OCI-LY1 (cell line): ENCODE results near the gene RAD51B.

Experiments
- H2AFZ ChIP-seq: fragments of 200-600 bp; sonication (generic), shearing (Covaris generic); 2 replicates; pipeline ENCODE4 v1.6.0; 2014; ENCODE audit warnings: antibody characterized with exemption, mild to moderate bottlenecking, low read length
- H3F3A ChIP-seq: fragments of 200-600 bp; sonication (generic), shearing (Covaris generic); 2 replicates; pipeline ENCODE4 v1.6.0; 2014; ENCODE audit warnings: mild to moderate bottlenecking, antibody characterized with exemption, low read length, moderate library complexity; ENCODE audit not compliant: insufficient read depth
- H3K27ac ChIP-seq: fragments of 200-600 bp; sonication (generic); 2 replicates; pipeline ENCODE4 v1.5.1; 2014; ENCODE audit warnings: low read length, mixed run types, mild to moderate bottlenecking, low read depth; ENCODE audit not compliant: poor library complexity, severe bottlenecking
- H3K27me3 ChIP-seq: fragments of 200-600 bp; sonication (generic); 2 replicates; pipeline ENCODE4 v1.6.0; 2014; ENCODE audit warnings: antibody characterized with exemption, mild to moderate bottlenecking, low read length, moderate library complexity; ENCODE audit not compliant: insufficient read depth
- H3K36me3 ChIP-seq: fragments of 200-600 bp; sonication (generic); 2 replicates; pipeline ENCODE4 v1.6.1; 2014; ENCODE audit warnings: mild to moderate bottlenecking, antibody characterized with exemption, low read length, moderate library complexity, mixed read lengths; ENCODE audit not compliant: insufficient read depth
- H3K4me1 ChIP-seq: fragments of 200-600 bp; sonication (generic); 2 replicates; pipeline ENCODE4 v1.5.1; 2014; ENCODE audit warnings: mild to moderate bottlenecking, low read length, moderate library complexity; ENCODE audit not compliant: insufficient read depth, severe bottlenecking
- H3K4me2 ChIP-seq: fragments of 200-600 bp; sonication (generic), shearing (Covaris generic); 2 replicates; pipeline ENCODE4 v1.6.1; 2014; ENCODE audit warnings: low read length
- H3K4me3 ChIP-seq: fragments of 200-600 bp; sonication (generic); 2 replicates; pipeline ENCODE4 v1.5.1; 2014; ENCODE audit warnings: low read length, low read depth, mild to moderate bottlenecking, mixed read lengths; ENCODE audit not compliant: poor library complexity, severe bottlenecking
- H3K79me2 ChIP-seq: fragments of 200-600 bp; shearing (Covaris generic); 2 replicates; pipeline ENCODE4 v1.6.1; 2016; ENCODE audit warnings: mixed run types, low read length, mixed read lengths; ENCODE audit not compliant: insufficient read depth
- H3K9ac ChIP-seq: fragments of 200-600 bp; sonication (generic), shearing (Covaris generic); 2 replicates; pipeline ENCODE4 v1.6.1; 2014; ENCODE audit warnings: mild to moderate bottlenecking, low read length, mixed read lengths
- H3K9me2 ChIP-seq: fragments of 200-600 bp; sonication (generic), shearing (Covaris generic); 2 replicates; pipeline ENCODE4 v1.6.1; 2014; ENCODE audit warnings: low read depth, mild to moderate bottlenecking, low read length, mixed read lengths
- H3K9me3 ChIP-seq: fragments of 200-600 bp; shearing (Covaris generic); 2 replicates; pipeline ENCODE4 v1.6.1; 2014; ENCODE audit warnings: low read length, mixed read lengths
- H4K20me1 ChIP-seq: fragments of 200-600 bp; sonication (generic), shearing (Covaris generic); 2 replicates; pipeline ENCODE4 v1.6.0; 2016; ENCODE audit warnings: mild to moderate bottlenecking, low read length; ENCODE audit not compliant: insufficient read depth
- EZH2 ChIP-seq: fragments of 200-600 bp; sonication (generic), shearing (Covaris generic); IDR thresholded peaks from 2 replicates; pipeline ENCODE4 v1.8.0; 2017; ENCODE audit warnings: borderline replicate concordance, mixed run types, mild to moderate bottlenecking, antibody characterized with exemption, low read length, moderate library complexity, mixed read lengths
- TF ChIP-seq, protein P1 (sequence below): fragments of 200-600 bp; sonication (generic), shearing (Covaris generic); IDR thresholded peaks from 2 replicates; pipeline ENCODE4 v1.5.1; 2017; ENCODE audit warnings: mild to moderate bottlenecking, antibody characterized with exemption, low read length, moderate library complexity, mixed read lengths

Gene RAD51B

DNA sequence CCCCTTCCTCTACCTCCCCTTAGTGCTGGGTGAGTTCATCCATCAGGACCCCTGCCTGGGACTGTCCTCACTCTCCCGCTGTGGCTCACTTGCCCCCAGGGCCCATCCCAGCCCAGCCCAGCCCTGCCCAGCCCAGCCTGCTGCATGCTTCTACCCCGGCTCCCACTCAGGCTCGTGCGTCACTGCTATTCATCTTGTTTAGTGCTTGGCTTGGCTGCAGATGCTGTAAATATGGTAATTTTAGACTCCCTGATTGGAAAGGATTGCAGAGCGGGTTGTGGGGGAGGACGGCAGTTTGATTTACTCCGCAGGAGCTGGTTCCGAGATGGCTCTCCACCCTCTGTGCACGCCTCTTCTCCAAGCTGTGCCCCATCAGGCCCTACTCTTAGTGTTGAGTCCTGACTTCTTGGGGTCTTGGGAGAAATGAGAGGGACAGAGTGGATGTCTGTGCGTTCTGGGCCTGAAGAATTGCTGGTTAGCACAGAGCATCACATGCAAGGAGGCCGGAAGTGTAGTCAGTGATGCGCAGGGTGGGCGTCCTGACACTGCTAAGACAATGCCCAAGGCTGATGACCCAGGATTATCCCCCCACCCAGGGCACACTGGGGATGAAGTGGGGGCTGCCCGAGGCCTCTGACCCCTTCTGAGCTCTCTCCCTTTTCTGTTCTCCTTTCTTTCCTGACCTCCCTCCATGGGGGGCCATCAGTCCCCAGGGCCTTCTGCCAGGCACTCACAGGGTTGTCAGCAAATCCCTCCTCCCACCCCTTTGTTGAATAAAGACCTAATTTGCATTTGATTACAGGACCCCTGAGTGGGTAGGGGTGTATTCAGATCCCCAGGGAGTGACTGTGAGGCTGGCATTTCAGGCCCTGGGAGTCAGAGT, 728.9 kb downstream of the RAD51B start:
- Histone ChIP-seq H3K9me3 (no peaks in the 10 kb centered on the region), H4K20me1 (no peaks in the 10 kb centered on the region), H2AFZ (no peak overlapping the region), H3K27ac (no peak overlapping the region), H3K4me2 (no peak overlapping the region), H3F3A (no peaks in the 10 kb centered on the region), H3K4me1 (no peaks in the 10 kb centered on the region), H3K27me3 (no peaks in the 10 kb centered on the region), H3K4me3 (no peak overlapping the region), H3K9ac (no peak overlapping the region), H3K36me3 (no peaks in the 10 kb centered on the region), H3K9me2 (no peaks in the 10 kb centered on the region), H3K79me2 (no peaks in the 10 kb centered on the region)
- TF ChIP-seq, protein P1, sequence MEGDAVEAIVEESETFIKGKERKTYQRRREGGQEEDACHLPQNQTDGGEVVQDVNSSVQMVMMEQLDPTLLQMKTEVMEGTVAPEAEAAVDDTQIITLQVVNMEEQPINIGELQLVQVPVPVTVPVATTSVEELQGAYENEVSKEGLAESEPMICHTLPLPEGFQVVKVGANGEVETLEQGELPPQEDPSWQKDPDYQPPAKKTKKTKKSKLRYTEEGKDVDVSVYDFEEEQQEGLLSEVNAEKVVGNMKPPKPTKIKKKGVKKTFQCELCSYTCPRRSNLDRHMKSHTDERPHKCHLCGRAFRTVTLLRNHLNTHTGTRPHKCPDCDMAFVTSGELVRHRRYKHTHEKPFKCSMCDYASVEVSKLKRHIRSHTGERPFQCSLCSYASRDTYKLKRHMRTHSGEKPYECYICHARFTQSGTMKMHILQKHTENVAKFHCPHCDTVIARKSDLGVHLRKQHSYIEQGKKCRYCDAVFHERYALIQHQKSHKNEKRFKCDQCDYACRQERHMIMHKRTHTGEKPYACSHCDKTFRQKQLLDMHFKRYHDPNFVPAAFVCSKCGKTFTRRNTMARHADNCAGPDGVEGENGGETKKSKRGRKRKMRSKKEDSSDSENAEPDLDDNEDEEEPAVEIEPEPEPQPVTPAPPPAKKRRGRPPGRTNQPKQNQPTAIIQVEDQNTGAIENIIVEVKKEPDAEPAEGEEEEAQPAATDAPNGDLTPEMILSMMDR, result no peak
- TF ChIP-seq EZH2, result no peak

- Histone ChIP-seq H3K27ac (no peak overlapping the region), H3K9me2 (no peaks in the 10 kb centered on the region), H3K4me3 (no peak overlapping the region), H3K36me3 (no peaks in the 10 kb centered on the region), H3K27me3 (no peaks in the 10 kb centered on the region), H3F3A (no peaks in the 10 kb centered on the region), H3K79me2 (no peaks in the 10 kb centered on the region), H4K20me1 (no peaks in the 10 kb centered on the region), H3K4me2 (no peak overlapping the region), H3K9ac (no peak overlapping the region), H3K4me1 (no peaks in the 10 kb centered on the region), H3K9me3 (no peaks in the 10 kb centered on the region), H2AFZ (no peak overlapping the region)
- TF ChIP-seq, protein P1, result no peak
- TF ChIP-seq EZH2, result no peak
These were observed 730.7 kb downstream of the RAD51B start for GRCh38 chr14:68550338-68550715.

DNA sequence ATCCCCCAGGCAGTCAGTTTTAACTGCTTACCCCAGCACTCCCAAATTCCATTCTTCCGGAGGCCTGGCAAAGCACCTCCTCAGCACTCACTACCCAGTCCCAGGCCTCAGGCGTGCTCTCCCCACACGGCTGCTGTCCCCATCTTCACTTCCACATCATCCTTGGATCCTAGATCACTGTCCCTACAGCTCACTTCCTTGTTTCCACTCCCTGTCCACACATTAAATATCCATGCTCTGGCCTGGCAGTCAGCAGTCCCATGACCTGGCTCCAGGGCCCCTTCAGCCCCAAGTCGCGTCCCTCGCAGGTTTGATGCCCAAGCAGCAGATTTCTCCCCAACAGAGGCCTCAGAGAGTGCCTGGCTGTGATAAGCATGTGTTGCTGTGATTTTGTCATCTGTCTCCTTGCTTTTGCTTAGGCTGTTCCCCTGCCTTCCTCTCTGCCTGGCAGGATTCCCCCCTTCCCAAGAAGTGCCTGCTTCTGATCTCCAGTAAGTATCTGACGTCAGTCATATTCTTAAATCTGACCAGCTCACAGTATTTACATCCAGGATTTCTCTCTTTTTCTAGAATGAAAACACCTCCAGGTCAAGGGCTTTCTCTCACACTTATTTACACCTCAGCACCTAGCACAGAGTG, 731.6 kb downstream of the RAD51B start:
- no peak overlapping the region for H3K4me3 ChIP-seq
- no peak overlapping the region for H3K4me2 ChIP-seq
- H2AFZ ChIP-seq, result no peak overlapping the region
- H3K9me2 ChIP-seq, result no peaks in the 10 kb centered on the region
- H3K79me2 ChIP-seq, result no peaks in the 10 kb centered on the region
- H3K36me3 ChIP-seq, result no peaks in the 10 kb centered on the region
- no peak overlapping the region for H3K27ac ChIP-seq
- H3K9me3 ChIP-seq, result no peaks in the 10 kb centered on the region
- H4K20me1 ChIP-seq, result no peaks in the 10 kb centered on the region
- no peaks in the 10 kb centered on the region for H3K4me1 ChIP-seq
- H3K9ac ChIP-seq, result no peak overlapping the region
- no peaks in the 10 kb centered on the region for H3F3A ChIP-seq
- TF ChIP-seq EZH2, result no peak
- TF ChIP-seq, protein P1, result no peak
- H3K27me3 ChIP-seq, result no peaks in the 10 kb centered on the region
